Upper lobe of left lung (tissue), 6 donors: ENCODE measurements around the gene IL3RA. TPM values are rescaled to one million over a fixed set of nuclear protein-coding genes. Genes with fewer than 3 reads are reported as not detected.
"Not testable (repeated sequence)": the region's sequence is repeated elsewhere in the genome, so short reads cannot be mapped to it uniquely, and the experiment has no call there.

Source experiments
- ATAC-seq, 2 donors: fragments of 200-7000 bp; cut with Tn5 transposase; one replicate each; pipeline ENCODE4 v1.9.1; 2022; ENCODE audit warnings: mild to moderate bottlenecking in 2 of 2, moderate library complexity in 2 of 2; ENCODE audit not compliant: low FRiP score in 2 of 2
- DNase-seq, 2 donors: peaks; one replicate each; pipeline ENCODE4 v3.0.0-alpha.2; 2019 to 2020
- H3K27ac ChIP-seq, 4 donors: fragments of 200-600 bp; sonication (generic); one replicate each; pipeline ENCODE4 v1.5.1; 2016 to 2019
- H3K27me3 ChIP-seq, 4 donors: fragments of 200-600 bp; sonication (generic); one replicate each; pipeline ENCODE4 v1.5.1; 2017 to 2019
- H3K36me3 ChIP-seq, 4 donors: fragments of 200-600 bp; sonication (generic); one replicate each; pipeline ENCODE4 v1.5.1; 2016 to 2019
- H3K4me1 ChIP-seq, 4 donors: fragments of 200-600 bp; sonication (generic); one replicate each; pipeline ENCODE4 v1.5.1; 2018 to 2019
- H3K4me3 ChIP-seq, 4 donors: fragments of 200-600 bp; sonication (generic); one replicate each; pipeline ENCODE4 v1.5.1; 2017 to 2019; ENCODE audit warnings: mild to moderate bottlenecking in 2 of 4, moderate library complexity in 1 of 4
- H3K9me3 ChIP-seq, 4 donors: fragments of 200-600 bp; sonication (generic); one replicate each; pipeline ENCODE4 v1.5.1; 2018 to 2019
- CTCF ChIP-seq, 6 experiments: fragments of 450-650 bp in 4 of 6; fragments of 200-600 bp in 2 of 6; sonication (generic) in 2 of 6; IDR thresholded peaks; one replicate each; pipeline ENCODE4 v1.5.1; 2016 to 2019; ENCODE audit warnings: antibody characterized with exemption in 6 of 6
- EP300 ChIP-seq, 4 donors: sonication (generic); formaldehyde crosslinking; IDR thresholded peaks; one replicate each; pipeline ENCODE4 v1.5.1; 2017; ENCODE audit warnings: antibody characterized with exemption in 4 of 4, control low read depth in 2 of 4
- POLR2A ChIP-seq, 4 donors: fragments of 450-650 bp; IDR thresholded peaks; one replicate each; pipeline ENCODE4 v1.5.1; 2016 to 2017; ENCODE audit warnings: antibody characterized with exemption in 4 of 4, mild to moderate bottlenecking in 2 of 4
- POLR2AphosphoS5 ChIP-seq, 2 donors: sonication (generic); formaldehyde crosslinking; IDR thresholded peaks; one replicate each; pipeline ENCODE4 v1.5.1; 2017; ENCODE audit warnings: antibody characterized with exemption in 2 of 2
- WGBS, 2 donors: methylation state at CpG; one replicate each; pipeline ENCODE4 v1.1.5; 2017 to 2018; 5-methylcytosine and 5-hydroxymethylcytosine counted together
- total RNA-seq, 6 donors: library from RNA; depleted of rRNA in 4 of 6; stranded (reverse); fragments of >200 nt in 4 of 6; gene quantifications; one replicate each; pipeline versions ENCODE4 v1.1.0 to v1.2.1, GENCODE V29; 2016 to 2021
- donor health status: DM: no; HTN: no; CAD: no; lungs with moderate emphysema.
- donor health status: DM: no; HTN: yes; CAD: no; lungs with severe emphysema.

IL3RA gene
- total RNA-seq, 6 donors from 2014 or later: 8.8 to 62.3 (median 31.9) TPM

- Histone ChIP-seq H3K4me1 (no peaks in the 10 kb centered on the region), H3K4me3 (no peak overlapping the region), H3K27ac (no peak overlapping the region), H3K9me3 (peaks cover 4 to 7% (median 5%) of the 10 kb centered on the region in 4 donors), H3K36me3 (peaks cover 0 to 70% (median 15%) of the 10 kb centered on the region in 4 donors), H3K27me3 (no peaks in the 10 kb centered on the region)
- ATAC-seq (no peak), DNase-seq (no peak)
- TF ChIP-seq CTCF (IDR thresholded peaks at IDR 0.05) (no peak), EP300 (IDR thresholded peaks at IDR 0.05) (no peak)
- WGBS, 2 donors: 81 to 89% methylated on average over 2 of the region's 2 CpGs
Measured at GRCh38 chrX:1360171-1360570, 23.6 kb downstream of the IL3RA start.

- WGBS, 2 donors: 78 to 88% methylated on average over 12 of the region's 12 CpGs
- Histone ChIP-seq H3K9me3 (peaks cover 4 to 7% (median 5%) of the 10 kb centered on the region in 4 donors), H3K27ac (no peak overlapping the region), H3K27me3 (no peaks in the 10 kb centered on the region), H3K36me3 (peaks cover 0 to 64% (median 15%) of the 10 kb centered on the region in 4 donors), H3K4me3 (no peak overlapping the region), H3K4me1 (no peaks in the 10 kb centered on the region)
- no peak for TF ChIP-seq CTCF (IDR thresholded peaks at IDR 0.05)
- no peak for TF ChIP-seq EP300 (IDR thresholded peaks at IDR 0.05)
- TF ChIP-seq POLR2AphosphoS5 (IDR thresholded peaks at IDR 0.05): no peak
- TF ChIP-seq POLR2A (IDR thresholded peaks at IDR 0.05): no peak
- peak in 1 of 2 donors; percentile 15 for DNase-seq
- no peak for ATAC-seq
Measured at GRCh38 chrX:1361275-1361674, 24.7 kb downstream of the IL3RA start.

GRCh38 chrX:1361910-1362309 lies 25.3 kb downstream of the IL3RA start:
- Histone ChIP-seq H3K36me3 (peaks cover 0 to 59% (median 15%) of the 10 kb centered on the region in 4 donors), H3K9me3 (peaks cover 4 to 7% (median 5%) of the 10 kb centered on the region in 4 donors), H3K27me3 (no peaks in the 10 kb centered on the region), H3K27ac (no peak overlapping the region), H3K4me1 (no peaks in the 10 kb centered on the region), H3K4me3 (no peak overlapping the region)
- DNase-seq (no peak), ATAC-seq (no peak)
- TF ChIP-seq EP300 (IDR thresholded peaks at IDR 0.05) (no peak), POLR2AphosphoS5 (IDR thresholded peaks at IDR 0.05) (no peak), POLR2A (IDR thresholded peaks at IDR 0.05) (no peak), CTCF (IDR thresholded peaks at IDR 0.05) (no peak)
- 90 to 94% methylated on average over 2 of the region's 2 CpGs for WGBS, 2 donors

GRCh38 chrX:1366363-1366762 lies 29.8 kb downstream of the IL3RA start:
- not testable (repeated sequence) for ATAC-seq, H3K27me3 ChIP-seq, DNase-seq, H3K4me3 ChIP-seq, H3K27ac ChIP-seq, H3K9me3 ChIP-seq, H3K4me1 ChIP-seq
- H3K36me3 ChIP-seq: peaks cover 0 to 32% (median 5%) of the 10 kb centered on the region in 4 donors
- WGBS, 2 donors: no CpG with 5 or more reads among the region's 63 CpGs

GRCh38 chrX:1368385-1368698 lies 31.8 kb downstream of the IL3RA start:
- Histone ChIP-seq H3K4me3 (no peak overlapping the region), H3K4me1 (no peaks in the 10 kb centered on the region), H3K36me3 (peaks cover 0 to 15% (median 5%) of the 10 kb centered on the region in 4 donors), H3K27me3 (no peaks in the 10 kb centered on the region), H3K27ac (no peak overlapping the region), H3K9me3 (no peaks in the 10 kb centered on the region)
- no peak for DNase-seq
- no peak for ATAC-seq
- 83 to 89% methylated on average over 4 of the region's 4 CpGs for WGBS, 2 donors
- TF ChIP-seq CTCF (IDR thresholded peaks at IDR 0.05) (no peak), EP300 (IDR thresholded peaks at IDR 0.05) (no peak), POLR2A (IDR thresholded peaks at IDR 0.05) (no peak), POLR2AphosphoS5 (IDR thresholded peaks at IDR 0.05) (no peak)
